ENCODE measurements around the gene SRRM2.

SRRM2 gene

DNA sequence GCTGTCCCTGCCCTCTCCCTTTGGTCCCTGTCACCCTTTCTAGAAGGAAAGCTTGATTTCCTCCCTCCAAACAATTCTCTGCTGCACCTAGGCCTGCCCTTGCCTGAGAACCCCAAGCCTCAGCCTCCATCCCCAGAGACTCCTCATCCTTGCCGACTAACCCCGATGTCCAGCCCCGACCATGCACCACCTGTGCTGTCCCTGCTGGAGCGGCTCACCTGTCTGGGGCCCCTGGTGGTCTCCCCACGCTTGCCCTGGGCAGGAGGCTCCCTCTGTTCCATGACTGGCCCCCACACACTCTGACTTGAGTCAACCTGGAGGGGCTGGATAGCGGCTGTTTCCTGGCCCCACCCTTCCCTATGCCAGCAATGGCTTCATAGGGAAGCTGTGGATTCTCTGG lies 12.0 kb upstream of the SRRM2 start:
- no peak for DNase-seq

DNA sequence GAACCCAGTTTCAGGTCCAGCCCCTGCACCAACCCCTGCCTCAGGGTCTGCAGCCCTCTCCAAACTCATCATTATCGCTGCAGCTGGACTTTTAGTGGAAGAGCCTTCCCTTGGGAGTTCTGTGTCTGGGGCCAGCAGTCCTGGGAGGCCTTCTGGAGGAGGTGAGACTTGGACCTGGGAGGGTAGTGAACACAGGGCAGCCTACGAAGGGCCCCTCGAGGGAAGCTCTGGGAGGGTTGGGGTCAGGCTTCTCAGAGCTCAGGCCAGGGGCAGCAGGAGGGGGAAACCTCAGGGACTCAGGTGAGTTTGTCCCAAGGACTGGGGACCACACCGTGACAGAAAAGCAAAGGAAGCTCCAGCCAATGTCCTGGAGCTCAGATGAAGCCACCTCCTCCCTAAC lies 11.3 kb upstream of the SRRM2 start:
- no peak for DNase-seq

- no peak for DNase-seq
Measured at GRCh38 chr16:2742323-2743006, 10.0 kb upstream of the SRRM2 start.

DNA sequence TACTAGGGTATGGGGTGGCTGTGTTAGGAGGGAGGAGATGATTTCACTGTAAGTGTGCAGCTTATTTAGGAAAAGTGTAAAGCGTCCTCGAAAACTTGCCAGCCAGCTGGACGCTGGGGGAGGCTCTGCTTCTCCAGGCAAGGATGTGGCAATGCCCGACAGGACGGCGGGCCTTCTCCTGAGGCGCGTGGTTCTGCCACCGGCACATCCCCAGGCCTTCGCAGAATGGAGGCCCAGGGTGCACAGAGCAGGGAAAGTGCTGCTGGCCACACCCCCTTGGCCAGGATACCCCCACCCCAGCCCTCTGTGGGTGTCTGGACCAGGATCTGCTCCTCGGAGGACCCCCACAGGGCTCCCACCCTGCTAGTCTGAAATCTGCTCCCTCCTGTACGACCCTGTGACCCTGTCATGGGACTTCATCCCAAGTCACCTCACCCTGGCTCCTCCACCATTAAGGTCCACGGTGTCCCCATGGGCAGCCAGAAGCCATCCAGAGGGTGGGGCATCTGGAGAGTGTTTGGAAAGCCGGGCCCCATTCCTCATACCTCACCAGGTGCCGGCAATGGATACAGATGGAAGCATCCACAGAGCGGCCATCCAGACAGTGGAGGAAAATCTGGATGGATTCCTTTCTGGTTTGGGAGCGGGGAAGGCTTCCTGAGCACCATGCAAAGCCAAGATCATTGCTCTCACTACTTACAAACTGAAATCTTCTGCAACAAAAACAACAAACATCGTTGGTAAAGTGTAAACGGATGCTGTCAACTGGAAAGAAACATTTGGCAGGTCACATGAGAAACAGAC lies 9.2 kb upstream of the SRRM2 start:
- DNase-seq, result no peak

GRCh38 chr16:2744711-2745110 lies 7.7 kb upstream of the SRRM2 start:
- no peak for DNase-seq

- no peak for DNase-seq
Measured at GRCh38 chr16:2745116-2745890, 7.1 kb upstream of the SRRM2 start.

DNA sequence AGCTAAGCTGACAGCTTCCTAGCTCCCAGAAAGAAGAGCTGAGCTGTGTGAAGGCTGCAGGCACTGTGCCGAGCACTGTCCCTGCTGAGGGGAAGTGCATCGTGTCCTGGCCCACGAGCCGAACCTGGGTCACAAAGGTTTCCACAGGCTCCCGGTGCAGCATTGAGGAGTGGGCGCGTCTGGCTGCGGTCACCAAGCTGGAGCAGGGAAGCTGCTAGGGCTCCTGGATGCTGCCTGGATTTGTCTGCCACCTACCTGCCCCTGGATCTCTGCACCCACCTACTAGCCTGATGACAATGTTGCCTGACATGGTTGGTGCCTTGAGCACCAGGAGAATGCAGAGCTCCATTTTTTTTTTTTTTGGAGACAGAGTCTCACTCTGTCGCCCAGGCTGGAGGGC lies 6.5 kb upstream of the SRRM2 start:
- DNase-seq, result no peak

GRCh38 chr16:2748757-2749455 lies 3.5 kb upstream of the SRRM2 start:
- DNase-seq, result no peak

GRCh38 chr16:2749476-2749875 lies 3.0 kb upstream of the SRRM2 start:
- DNase-seq, result no peak

GRCh38 chr16:2749936-2750335 lies 2.5 kb upstream of the SRRM2 start:
- DNase-seq, result no peak

DNA sequence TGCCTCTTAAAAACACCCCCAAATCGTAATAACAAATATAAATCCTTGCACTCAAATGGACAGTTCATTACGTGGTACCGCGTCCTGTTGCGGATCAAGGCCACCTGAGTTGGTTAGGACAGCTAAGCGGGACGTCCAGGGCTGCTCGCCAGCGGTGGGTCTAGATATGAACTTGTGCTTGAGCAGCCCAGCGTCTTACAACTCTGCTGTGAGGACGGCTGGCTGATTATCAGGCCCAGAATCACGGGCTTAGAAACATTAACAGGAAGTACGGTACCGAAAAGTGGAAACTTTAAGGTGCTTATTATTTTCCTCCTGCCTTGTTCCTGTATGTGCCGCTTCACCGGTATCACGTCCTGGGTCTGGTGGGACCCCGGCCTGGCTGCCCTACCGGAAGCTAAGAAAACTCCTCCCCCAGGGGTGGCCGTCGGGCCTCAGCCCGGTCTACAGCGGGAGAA lies 832 bp upstream of the SRRM2 start:
- DNase-seq, result peak; percentile 83

- DNase-seq, result peak; percentile 95
Measured at GRCh38 chr16:2752850-2753732, 653 bp downstream of the SRRM2 start.

DNA sequence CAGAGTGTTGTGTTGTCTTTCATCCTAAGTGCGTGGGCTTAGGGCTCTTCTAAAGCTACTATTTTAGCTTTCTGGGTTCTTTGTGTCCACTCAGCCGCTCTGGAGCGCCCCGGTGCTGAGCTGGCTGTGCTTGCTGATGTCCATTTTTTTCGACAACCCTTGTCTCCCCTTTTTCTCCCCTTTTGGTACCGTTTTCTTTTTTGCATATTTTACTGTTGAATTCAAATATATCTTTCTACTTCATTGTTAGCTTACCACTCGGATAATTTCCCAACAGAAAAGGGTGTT lies 1.2 kb downstream of the SRRM2 start:
- DNase-seq, result peak; percentile 39

DNA sequence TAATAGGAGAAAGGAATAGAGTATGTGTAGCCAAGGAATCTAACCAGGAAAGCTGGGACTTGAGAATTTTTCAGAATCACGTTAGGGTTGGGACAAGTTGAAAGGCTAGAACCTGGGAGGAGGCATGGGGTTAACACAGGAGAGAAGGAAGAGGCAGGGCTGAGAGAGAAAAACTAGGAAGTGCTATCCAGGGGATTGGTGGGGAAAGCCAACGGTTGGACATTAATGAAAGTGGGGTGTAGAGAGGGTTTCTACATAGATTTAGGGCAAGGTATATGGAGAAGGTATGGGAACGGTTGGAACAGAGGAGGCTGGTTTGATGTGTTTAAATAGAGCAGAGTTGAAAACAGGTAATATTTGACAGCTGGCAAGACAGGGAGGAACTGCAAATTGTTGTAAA lies 2.7 kb downstream of the SRRM2 start:
- no peak for DNase-seq

DNA sequence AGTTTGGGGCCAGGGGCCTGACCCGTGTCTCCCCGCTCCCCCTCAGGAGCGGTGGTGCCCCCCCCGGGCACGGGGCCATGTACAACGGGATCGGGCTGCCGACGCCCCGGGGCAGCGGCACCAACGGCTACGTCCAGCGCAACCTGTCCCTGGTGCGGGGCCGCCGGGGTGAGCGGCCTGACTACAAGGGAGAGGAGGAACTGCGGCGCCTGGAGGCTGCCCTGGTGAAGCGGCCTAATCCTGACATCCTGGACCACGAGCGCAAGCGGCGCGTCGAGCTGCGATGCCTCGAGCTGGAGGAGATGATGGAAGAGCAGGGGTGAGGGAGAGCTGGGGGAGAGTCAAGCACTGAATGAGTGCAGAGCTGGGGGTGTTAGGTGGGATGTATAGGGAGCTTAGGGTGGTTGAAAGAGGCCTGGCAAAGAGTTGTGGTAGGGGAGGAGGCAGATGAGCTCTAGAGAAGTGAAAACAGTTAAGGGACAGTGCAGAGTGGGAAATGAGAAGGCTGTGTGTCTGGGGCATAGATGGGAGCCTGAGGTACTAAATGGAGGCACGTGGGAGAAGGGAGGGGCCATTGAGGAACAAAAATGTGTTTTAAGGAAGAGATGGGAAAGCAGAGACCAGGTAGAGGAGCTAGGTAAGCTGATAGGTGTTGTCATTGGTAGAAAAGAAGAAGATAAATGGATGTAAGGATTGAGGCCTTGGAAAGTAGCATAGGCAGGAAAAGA lies 4.0 kb downstream of the SRRM2 start:
- DNase-seq, result no peak

GRCh38 chr16:2757344-2757743 lies 4.9 kb downstream of the SRRM2 start:
- no peak for DNase-seq

DNA sequence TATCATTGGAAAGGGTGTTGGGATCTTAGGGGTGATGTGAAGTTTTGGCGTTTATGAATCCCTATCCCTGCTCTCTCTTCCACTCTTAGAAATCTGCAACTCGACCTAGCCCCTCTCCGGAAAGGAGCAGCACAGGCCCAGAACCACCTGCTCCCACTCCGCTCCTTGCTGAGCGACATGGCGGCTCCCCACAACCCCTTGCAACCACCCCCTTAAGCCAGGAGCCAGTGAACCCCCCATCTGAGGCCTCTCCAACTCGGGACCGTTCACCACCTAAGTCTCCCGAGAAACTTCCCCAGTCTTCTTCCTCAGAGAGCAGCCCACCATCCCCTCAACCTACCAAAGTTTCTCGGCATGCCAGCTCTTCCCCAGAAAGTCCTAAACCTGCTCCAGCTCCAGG lies 9.0 kb downstream of the SRRM2 start:
- no peak for DNase-seq

DNA sequence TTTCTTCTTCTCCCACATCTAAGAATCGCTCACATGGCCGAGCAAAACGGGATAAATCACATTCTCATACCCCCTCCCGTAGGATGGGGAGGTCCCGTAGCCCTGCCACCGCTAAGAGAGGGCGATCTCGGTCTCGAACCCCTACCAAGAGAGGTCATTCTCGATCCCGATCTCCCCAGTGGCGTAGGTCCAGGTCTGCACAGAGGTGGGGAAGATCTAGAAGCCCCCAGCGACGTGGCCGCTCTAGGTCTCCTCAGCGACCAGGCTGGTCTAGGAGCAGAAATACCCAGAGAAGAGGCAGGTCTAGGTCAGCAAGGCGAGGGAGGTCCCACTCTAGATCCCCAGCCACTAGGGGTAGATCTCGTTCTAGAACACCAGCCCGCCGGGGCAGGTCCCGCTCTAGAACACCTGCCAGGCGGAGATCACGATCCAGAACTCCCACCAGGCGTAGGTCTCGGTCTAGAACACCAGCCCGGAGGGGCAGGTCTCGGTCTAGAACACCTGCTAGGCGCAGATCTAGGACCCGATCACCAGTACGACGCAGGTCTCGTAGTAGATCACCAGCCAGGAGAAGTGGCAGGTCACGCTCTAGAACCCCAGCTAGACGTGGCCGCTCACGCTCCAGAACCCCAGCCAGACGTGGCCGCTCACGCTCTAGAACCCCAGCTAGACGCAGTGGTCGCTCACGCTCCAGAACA lies 9.6 kb downstream of the SRRM2 start:
- no peak for DNase-seq

DNA sequence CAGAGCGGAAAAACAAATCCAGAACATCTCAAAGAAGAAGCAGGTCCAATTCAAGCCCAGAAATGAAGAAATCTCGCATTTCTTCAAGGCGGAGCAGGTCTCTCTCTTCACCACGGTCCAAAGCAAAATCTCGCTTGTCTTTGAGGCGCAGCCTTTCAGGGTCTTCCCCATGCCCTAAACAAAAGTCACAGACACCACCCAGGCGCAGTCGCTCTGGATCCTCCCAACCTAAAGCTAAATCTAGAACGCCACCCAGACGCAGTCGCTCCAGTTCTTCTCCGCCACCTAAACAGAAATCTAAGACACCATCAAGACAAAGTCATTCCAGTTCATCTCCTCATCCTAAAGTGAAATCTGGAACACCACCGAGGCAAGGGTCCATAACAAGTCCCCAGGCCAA lies 10.3 kb downstream of the SRRM2 start:
- no peak for DNase-seq

- DNase-seq, result no peak
Measured at GRCh38 chr16:2763173-2763572, 10.7 kb downstream of the SRRM2 start.

GRCh38 chr16:2764718-2765117 lies 12.3 kb downstream of the SRRM2 start:
- DNase-seq, result no peak

Data from RPMI8226 (cell line).